Peyer's patch (tissue), 4 donors: ENCODE results near the gene PARP1.

Source experiments
- POLR2A ChIP-seq, 2 donors: fragments of 450-650 bp; IDR thresholded peaks; one replicate each; pipeline ENCODE4 v1.5.1; 2017; ENCODE audit warnings: antibody characterized with exemption in 2 of 2, mild to moderate bottlenecking in 2 of 2, moderate library complexity in 2 of 2
- TF ChIP-seq, protein P1 (sequence below), 6 experiments: fragments of 450-650 bp in 4 of 6; fragments of 200-600 bp in 2 of 6; sonication (generic) in 1 of 6; IDR thresholded peaks; one replicate each; pipeline ENCODE4 v1.5.1; 2017 to 2019; ENCODE audit warnings: antibody characterized with exemption in 6 of 6, mild to moderate bottlenecking in 3 of 6, moderate library complexity in 1 of 6

DNA sequence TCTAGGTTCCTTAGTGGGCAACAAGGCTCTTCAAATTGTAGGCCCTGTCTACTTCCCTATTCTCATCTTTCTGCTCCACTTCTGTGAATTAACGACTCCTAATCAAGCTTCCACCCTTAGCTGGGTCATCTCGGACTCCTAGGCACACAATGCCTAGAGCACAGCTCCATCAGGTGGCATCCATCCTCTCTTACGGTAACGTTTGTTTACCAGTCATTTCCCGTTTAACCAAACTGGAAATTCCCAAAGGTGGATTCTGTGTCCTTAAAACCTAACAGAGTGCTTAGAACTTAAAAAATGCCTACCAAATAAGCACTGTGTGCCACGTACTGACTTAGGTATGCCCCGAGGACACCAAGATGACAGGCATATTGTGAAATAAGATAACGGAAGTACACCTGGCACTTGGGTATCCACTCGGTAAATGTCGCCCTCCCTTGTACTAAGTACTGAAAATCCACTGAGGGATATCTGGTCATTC, 1.5 kb downstream of the PARP1 start:
- TF ChIP-seq, protein P1, sequence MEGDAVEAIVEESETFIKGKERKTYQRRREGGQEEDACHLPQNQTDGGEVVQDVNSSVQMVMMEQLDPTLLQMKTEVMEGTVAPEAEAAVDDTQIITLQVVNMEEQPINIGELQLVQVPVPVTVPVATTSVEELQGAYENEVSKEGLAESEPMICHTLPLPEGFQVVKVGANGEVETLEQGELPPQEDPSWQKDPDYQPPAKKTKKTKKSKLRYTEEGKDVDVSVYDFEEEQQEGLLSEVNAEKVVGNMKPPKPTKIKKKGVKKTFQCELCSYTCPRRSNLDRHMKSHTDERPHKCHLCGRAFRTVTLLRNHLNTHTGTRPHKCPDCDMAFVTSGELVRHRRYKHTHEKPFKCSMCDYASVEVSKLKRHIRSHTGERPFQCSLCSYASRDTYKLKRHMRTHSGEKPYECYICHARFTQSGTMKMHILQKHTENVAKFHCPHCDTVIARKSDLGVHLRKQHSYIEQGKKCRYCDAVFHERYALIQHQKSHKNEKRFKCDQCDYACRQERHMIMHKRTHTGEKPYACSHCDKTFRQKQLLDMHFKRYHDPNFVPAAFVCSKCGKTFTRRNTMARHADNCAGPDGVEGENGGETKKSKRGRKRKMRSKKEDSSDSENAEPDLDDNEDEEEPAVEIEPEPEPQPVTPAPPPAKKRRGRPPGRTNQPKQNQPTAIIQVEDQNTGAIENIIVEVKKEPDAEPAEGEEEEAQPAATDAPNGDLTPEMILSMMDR (IDR thresholded peaks at IDR 0.05): no peak
- TF ChIP-seq POLR2A (IDR thresholded peaks at IDR 0.05): no peak
